ENCODE measurements around the gene CYBA. TPM values are rescaled to one million over a fixed set of nuclear protein-coding genes. Genes with fewer than 3 reads are reported as not detected.

The CYBA gene
- total RNA-seq, 2 donors from 2014 or later, result 169 to 295 TPM

DNA sequence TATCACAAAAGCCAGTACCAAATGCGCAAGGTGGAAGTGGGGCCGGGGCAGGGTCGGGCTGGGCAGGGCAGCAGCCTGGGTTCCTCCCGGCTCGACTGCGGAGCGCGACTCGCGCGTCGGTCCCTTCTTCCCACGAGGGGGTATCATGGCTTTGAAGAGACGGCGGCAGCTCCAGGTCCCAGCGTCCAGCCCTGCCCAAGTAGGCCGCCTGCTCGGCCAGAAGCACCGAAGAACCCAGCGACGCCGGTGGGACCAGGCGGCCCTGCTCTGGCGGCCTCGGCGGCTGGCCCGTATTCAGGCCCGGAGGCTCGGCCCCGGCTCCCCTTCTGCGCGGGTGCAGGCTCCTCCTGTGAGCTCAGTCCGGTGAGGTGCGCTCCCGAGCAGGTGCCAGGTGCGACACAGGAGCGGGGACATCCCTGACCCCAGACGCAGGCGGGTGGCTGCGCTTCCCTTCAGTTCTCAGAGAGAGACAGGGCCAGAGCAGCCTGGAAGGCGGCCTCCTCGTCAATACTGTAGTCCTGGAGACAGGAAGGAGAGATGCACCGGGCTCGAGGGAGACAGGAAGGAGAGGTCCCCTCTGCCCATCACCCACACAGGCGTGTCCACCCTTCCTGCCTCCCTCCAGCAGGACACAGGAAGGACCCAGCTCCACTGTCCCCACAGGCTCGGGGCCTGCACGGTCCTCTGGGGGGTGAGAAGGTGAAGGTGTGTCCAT is 46.4 kb upstream of the CYBA start:
- Histone ChIP-seq H3K4me1 (ENCODE audit: control insufficient read depth in 1 of 2, low read depth in 2 of 2) (peaks cover 3 to 6% of the 10 kb centered on the region in 2 donors), H3K27me3 (replicated peaks; ENCODE audit: insufficient read depth) (no peaks in the 10 kb centered on the region), H3K27ac (no peak overlapping the region), H3K9me3 (no peaks in the 10 kb centered on the region), H3K36me3 (peaks cover 11% of the 10 kb centered on the region), H3K4me3 (no peak overlapping the region)
- DNase-seq (ENCODE audit: low spot score) (no peak), ATAC-seq (ENCODE audit: insufficient number of reproducible peaks, low FRiP score, low read depth) (no peak)
- TF ChIP-seq, protein P1, sequence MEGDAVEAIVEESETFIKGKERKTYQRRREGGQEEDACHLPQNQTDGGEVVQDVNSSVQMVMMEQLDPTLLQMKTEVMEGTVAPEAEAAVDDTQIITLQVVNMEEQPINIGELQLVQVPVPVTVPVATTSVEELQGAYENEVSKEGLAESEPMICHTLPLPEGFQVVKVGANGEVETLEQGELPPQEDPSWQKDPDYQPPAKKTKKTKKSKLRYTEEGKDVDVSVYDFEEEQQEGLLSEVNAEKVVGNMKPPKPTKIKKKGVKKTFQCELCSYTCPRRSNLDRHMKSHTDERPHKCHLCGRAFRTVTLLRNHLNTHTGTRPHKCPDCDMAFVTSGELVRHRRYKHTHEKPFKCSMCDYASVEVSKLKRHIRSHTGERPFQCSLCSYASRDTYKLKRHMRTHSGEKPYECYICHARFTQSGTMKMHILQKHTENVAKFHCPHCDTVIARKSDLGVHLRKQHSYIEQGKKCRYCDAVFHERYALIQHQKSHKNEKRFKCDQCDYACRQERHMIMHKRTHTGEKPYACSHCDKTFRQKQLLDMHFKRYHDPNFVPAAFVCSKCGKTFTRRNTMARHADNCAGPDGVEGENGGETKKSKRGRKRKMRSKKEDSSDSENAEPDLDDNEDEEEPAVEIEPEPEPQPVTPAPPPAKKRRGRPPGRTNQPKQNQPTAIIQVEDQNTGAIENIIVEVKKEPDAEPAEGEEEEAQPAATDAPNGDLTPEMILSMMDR (IDR thresholded peaks at IDR 0.05), result no peak

DNA sequence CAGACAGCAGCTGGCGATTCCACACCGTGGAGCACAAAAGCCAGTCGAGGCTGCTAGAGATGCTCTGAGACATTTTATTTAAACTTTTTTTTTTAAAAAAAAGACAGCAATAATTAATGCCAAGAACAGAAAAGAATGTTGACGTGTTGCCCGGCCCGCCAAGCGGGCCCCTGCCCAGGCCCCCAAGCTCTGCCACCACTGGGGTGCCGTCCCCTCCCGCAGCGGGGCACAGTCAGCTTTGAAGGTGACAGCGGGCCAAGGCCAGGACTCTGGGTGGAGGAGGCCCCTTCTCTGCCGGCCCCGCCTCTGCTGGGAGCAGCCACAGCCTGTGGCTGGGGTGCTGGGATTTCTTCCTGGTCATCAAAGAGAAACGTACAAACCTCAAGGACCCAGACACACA is 45.6 kb upstream of the CYBA start:
- Histone ChIP-seq H3K4me1 (ENCODE audit: control insufficient read depth in 1 of 2, low read depth in 2 of 2) (peaks cover 2 to 3% of the 10 kb centered on the region in 2 donors), H3K27me3 (replicated peaks; ENCODE audit: insufficient read depth) (no peaks in the 10 kb centered on the region), H3K9me3 (no peaks in the 10 kb centered on the region), H3K27ac (no peak overlapping the region), H3K36me3 (peaks cover 11% of the 10 kb centered on the region), H3K4me3 (no peak overlapping the region)
- DNase-seq (ENCODE audit: low spot score) (no peak), ATAC-seq (ENCODE audit: insufficient number of reproducible peaks, low FRiP score, low read depth) (no peak)
- TF ChIP-seq, protein P1 (IDR thresholded peaks at IDR 0.05), result no peak

DNA sequence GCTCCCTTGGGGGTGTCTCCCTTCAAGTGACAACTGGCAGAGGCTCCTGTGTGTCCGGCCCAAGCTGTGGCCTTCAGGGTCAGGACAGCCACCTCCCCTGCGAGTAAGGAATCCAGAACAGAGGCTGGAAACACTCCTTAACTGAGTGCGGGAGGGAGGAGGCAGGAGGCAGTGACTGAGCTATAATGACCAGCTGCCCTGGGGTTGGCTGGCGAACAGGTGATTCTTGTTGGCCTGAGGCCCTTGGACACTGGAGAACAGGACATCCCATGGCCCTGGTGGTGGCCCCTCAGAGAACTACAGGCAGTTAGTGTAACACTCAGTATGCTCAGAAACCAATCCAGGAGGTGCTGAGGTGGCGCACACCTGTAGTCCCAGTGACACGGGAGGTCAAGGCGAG is 44.9 kb upstream of the CYBA start:
- Histone ChIP-seq H3K4me1 (ENCODE audit: control insufficient read depth in 1 of 2, low read depth in 2 of 2) (no peaks in the 10 kb centered on the region), H3K36me3 (peaks cover 11% of the 10 kb centered on the region), H3K4me3 (no peak overlapping the region), H3K27ac (no peak overlapping the region), H3K9me3 (no peaks in the 10 kb centered on the region), H3K27me3 (replicated peaks; ENCODE audit: insufficient read depth) (no peaks in the 10 kb centered on the region)
- TF ChIP-seq, protein P1 (IDR thresholded peaks at IDR 0.05), result no peak
- DNase-seq (ENCODE audit: low spot score) (no peak), ATAC-seq (ENCODE audit: insufficient number of reproducible peaks, low FRiP score, low read depth) (no peak)

DNA sequence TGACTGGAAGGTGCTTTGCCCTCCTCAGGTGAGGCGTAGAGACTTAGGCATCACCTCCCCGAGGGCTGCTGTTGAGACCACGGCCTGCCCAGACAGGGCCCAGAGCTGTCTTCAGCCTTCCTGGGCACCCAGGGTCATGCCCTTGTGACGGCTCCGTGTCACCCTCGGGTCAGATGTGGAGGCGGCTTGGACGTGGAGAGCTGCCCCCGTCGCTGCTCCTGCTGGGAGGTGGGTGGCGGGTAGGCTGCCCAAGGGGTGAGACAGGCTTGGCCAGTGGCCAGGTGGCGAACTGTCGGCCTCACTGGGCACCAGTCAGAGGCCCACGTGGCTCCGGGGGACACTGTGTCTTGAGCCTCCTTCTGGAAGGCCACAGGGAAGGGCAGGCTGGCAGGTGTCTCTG is 44.4 kb upstream of the CYBA start:
- TF ChIP-seq, protein P1 (IDR thresholded peaks at IDR 0.05), result no peak
- DNase-seq (ENCODE audit: low spot score) (no peak), ATAC-seq (ENCODE audit: insufficient number of reproducible peaks, low FRiP score, low read depth) (no peak)
- H3K27ac ChIP-seq, result no peak overlapping the region
- H3K27me3 ChIP-seq (replicated peaks; ENCODE audit: insufficient read depth), result no peaks in the 10 kb centered on the region
- no peaks in the 10 kb centered on the region for H3K4me1 ChIP-seq (ENCODE audit: control insufficient read depth in 1 of 2, low read depth in 2 of 2)
- peaks cover 11% of the 10 kb centered on the region for H3K36me3 ChIP-seq
- no peak overlapping the region for H3K4me3 ChIP-seq
- no peaks in the 10 kb centered on the region for H3K9me3 ChIP-seq

DNA sequence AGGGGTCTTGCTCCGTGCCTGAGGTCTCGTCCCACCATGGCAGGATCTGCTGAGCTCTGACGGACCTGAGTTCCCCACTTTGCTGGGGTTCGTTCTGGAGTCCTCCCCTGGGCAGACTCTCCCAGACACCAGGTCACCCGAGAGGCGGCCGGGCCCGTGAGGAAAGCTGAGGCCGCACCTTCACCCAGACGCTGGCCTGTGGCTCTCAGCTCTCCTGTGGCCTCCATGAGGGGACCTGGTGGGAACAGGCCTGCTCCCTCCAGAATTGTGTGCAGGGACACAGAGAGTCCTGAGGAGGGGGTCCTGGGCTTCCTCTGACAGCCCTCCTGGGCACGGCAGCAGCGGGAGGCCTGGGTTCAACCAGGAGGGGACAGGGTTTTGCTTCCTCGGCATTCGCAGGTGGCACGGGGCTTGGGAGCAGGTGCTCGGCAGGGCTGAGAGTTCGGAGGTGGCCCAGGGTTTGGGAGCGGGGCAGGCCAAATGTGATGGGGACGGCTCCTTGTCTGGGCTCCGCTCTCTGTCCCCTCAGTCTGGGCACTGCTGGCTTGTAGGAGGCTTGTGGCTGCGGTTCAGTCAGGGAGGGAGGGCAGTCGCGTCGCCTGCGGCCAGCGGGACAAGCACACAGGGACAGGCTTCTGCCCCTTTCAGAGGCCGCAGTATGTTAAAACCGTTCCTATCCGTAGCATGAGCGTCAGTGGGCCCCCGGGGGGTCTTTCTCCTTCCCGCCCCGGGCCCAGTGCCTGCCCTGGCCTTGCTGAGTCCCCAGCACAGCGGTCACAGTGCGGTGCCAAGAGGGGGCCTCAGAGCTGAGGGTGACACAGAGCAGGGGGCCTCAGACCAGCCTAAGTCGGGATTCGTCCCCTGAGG is 43.6 kb upstream of the CYBA start:
- TF ChIP-seq, protein P1 (IDR thresholded peaks at IDR 0.05), result no peak
- ATAC-seq (ENCODE audit: insufficient number of reproducible peaks, low FRiP score, low read depth), result no peak

More for the DNA sequence above, 43.6 kb upstream of the CYBA start:
- Histone ChIP-seq H3K27ac (no peak overlapping the region), H3K4me3 (no peak overlapping the region), H3K4me1 (ENCODE audit: control insufficient read depth in 1 of 2, low read depth in 2 of 2) (no peaks in the 10 kb centered on the region), H3K36me3 (peaks cover 11% of the 10 kb centered on the region), H3K27me3 (replicated peaks; ENCODE audit: insufficient read depth) (no peaks in the 10 kb centered on the region), H3K9me3 (no peaks in the 10 kb centered on the region)
- DNase-seq (ENCODE audit: low spot score), result no peak
